ENCODE data around the gene SH3BP2. TPM values are rescaled to one million over a fixed set of nuclear protein-coding genes. Genes with fewer than 3 reads are reported as not detected.

Gene SH3BP2, protein sequence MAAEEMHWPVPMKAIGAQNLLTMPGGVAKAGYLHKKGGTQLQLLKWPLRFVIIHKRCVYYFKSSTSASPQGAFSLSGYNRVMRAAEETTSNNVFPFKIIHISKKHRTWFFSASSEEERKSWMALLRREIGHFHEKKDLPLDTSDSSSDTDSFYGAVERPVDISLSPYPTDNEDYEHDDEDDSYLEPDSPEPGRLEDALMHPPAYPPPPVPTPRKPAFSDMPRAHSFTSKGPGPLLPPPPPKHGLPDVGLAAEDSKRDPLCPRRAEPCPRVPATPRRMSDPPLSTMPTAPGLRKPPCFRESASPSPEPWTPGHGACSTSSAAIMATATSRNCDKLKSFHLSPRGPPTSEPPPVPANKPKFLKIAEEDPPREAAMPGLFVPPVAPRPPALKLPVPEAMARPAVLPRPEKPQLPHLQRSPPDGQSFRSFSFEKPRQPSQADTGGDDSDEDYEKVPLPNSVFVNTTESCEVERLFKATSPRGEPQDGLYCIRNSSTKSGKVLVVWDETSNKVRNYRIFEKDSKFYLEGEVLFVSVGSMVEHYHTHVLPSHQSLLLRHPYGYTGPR
- total RNA-seq, result 100 to 1,000 TPM in 2 of 4 donors, 10 to 100 TPM in 2; 54.8 to 208 (median 102) TPM

DNA sequence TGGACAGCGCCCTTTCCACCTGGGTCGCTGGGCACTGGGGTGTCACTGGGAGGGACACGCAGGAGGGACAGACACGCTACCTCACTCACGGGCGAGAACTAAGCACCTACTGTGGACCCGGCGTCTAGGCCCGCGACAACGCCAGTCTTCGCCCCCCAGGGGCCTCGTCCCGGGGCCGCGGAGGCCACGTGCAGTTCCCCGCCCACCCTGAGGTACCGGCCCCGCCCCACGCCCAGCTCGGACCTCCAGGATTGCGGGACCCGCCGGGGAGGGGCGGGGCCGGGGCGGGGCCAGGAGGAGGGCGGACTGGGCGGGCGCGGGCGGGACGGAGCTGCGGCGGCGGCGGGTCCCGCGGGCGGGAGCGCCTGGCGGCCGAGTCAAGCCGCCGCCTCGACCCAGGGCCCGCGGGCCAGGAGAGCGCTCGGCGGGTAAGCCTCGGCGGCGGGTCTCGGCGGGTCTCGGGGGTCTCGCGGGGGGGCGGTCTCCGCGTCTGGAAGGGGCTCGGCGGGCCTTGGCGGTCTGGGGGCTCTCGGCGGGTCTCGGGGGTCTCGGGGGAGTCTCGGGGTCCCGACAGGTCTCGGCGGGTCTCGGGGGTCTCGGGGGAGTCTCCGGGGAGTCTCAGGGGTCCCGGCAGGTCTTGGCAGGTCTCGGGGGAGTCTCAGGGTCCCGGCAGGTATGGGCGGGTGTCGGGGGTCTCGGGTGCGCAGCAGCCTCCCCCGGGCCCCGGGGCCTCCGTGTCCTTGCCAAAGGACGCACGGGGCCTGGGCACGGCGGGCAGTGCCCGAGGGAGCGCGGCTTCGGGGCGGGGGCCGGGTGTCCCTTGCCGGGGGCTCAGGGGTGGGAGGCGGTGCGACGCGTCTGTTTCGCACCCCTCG is at the start of gene SH3BP2:
Gene SH3BP2 (plus strand): TSS at position 375 of the 875 bp plus-strand sequence. CDS start 27,533 bp downstream, outside the sequence.
- peaks cover 4 to 64% (median 33%) of the 10 kb centered on the region in 4 donors for H3K4me1 ChIP-seq
- TF ChIP-seq, protein P1, sequence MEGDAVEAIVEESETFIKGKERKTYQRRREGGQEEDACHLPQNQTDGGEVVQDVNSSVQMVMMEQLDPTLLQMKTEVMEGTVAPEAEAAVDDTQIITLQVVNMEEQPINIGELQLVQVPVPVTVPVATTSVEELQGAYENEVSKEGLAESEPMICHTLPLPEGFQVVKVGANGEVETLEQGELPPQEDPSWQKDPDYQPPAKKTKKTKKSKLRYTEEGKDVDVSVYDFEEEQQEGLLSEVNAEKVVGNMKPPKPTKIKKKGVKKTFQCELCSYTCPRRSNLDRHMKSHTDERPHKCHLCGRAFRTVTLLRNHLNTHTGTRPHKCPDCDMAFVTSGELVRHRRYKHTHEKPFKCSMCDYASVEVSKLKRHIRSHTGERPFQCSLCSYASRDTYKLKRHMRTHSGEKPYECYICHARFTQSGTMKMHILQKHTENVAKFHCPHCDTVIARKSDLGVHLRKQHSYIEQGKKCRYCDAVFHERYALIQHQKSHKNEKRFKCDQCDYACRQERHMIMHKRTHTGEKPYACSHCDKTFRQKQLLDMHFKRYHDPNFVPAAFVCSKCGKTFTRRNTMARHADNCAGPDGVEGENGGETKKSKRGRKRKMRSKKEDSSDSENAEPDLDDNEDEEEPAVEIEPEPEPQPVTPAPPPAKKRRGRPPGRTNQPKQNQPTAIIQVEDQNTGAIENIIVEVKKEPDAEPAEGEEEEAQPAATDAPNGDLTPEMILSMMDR (IDR thresholded peaks at IDR 0.05), result peak in 1 of 6 experiments; percentile 31
- peak; percentile 41 to 59 for TF ChIP-seq POLR2A (IDR thresholded peaks at IDR 0.05)
- DNase-seq, result peak; percentile 75 to 91 (median 91)
- H3K36me3 ChIP-seq, result no peaks in the 10 kb centered on the region
- H3K27ac ChIP-seq, result peak within 1 kb of the TSS; percentile 72 to 83 (median 74)
- peak within 1 kb of the TSS; percentile 63 to 90 (median 73) for H3K4me3 ChIP-seq
- no peaks in the 10 kb centered on the region for H3K9me3 ChIP-seq
- no peaks in the 10 kb centered on the region for H3K27me3 ChIP-seq

DNA sequence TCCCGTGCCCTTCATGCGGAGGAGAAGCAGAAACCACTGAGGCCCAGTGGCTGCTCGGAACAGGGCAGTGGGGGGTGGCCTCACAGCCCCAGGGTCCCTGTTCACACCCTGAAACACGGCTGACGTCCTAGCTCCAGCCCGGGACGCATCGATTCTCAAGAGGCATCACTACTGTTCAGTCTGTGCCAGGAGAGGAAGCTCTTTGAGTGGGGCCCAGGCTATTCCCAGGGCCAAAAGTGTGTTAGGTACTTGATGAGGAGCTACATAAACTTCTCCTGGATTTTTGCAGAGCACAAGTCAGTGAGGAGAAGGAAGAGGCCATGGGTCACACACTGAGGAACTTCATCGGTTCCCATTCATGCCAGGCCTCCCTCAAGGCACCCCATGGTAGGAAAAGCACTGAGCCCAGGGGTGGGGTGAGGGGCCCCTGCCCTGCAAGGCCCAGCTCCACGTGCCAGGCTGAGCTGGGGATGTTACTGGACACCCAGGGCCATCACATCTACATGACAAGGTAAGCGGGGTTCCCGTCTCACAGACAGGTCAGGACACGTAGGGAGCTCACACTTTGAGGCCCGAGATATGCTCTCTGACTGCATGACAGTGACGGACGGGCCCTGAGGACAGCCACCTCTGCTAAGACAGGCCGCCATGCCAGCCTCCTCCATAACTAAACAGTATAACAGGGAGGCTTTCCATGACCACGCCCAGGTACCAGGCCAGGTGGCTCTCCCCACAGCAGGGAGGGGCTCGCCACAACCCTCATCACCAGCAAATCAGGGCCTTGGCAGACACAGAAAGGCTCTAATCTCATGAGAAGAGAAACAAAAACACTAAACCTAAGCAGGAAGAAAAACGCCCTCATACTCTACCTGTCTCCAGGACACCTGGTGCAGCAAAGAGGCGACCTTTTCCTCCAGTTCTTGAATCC is 49.1 kb upstream of the SH3BP2 start:
- DNase-seq, result peak in 1 of 3 donors; percentile 61
- H3K4me3 ChIP-seq, result no peak overlapping the region
- no peaks in the 10 kb centered on the region for H3K9me3 ChIP-seq
- peaks cover 0 to 18% (median 9%) of the 10 kb centered on the region in 4 donors for H3K4me1 ChIP-seq
- TF ChIP-seq POLR2A (IDR thresholded peaks at IDR 0.05), result no peak
- TF ChIP-seq, protein P1 (IDR thresholded peaks at IDR 0.05), result no peak
- no peaks in the 10 kb centered on the region for H3K27me3 ChIP-seq
- peaks cover 0 to 69% (median 0%) of the 10 kb centered on the region in 3 donors for H3K36me3 ChIP-seq
- H3K27ac ChIP-seq, result no peak overlapping the region

DNA sequence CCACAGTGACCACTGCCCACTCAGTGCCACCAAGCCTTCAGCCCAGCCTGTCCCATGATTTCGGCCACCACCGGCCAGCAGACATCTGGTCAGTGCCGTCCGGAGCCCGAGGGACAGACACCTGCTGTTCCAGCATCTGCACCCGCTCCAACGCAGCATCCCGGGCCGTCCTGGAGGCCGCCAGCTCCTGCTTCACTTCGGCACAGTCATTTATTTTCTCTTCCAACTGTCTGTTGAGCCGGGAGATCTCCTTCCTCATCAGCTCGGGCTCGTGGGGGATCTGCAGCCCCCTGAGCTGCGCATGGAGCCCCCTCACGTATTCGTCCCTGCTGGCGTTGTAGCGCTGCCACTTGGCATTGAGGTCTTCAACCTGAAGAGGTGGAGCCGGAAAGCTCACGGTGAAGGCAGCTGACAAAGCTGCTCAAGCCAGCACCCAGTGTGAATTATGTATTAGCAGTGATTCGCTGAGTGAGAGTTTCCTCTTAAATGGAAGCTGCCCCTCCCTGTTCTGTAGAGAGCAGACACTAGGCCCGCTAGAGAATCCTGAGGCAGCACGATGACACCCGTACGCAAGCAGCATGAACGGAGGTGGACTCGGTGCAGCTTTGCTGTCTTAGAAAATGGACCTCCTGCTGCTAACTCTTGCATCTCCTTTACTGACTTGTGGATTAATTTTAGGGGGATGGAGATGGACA is 48.2 kb upstream of the SH3BP2 start:
- peaks cover 0 to 18% (median 9%) of the 10 kb centered on the region in 4 donors for H3K4me1 ChIP-seq
- peaks cover 0 to 69% (median 0%) of the 10 kb centered on the region in 3 donors for H3K36me3 ChIP-seq
- no peaks in the 10 kb centered on the region for H3K9me3 ChIP-seq
- H3K27me3 ChIP-seq, result no peaks in the 10 kb centered on the region
- no peak for TF ChIP-seq POLR2A (IDR thresholded peaks at IDR 0.05)
- TF ChIP-seq, protein P1 (IDR thresholded peaks at IDR 0.05), result no peak
- no peak overlapping the region for H3K4me3 ChIP-seq
- peak in 1 of 3 donors; percentile 47 for DNase-seq
- no peak overlapping the region for H3K27ac ChIP-seq

DNA sequence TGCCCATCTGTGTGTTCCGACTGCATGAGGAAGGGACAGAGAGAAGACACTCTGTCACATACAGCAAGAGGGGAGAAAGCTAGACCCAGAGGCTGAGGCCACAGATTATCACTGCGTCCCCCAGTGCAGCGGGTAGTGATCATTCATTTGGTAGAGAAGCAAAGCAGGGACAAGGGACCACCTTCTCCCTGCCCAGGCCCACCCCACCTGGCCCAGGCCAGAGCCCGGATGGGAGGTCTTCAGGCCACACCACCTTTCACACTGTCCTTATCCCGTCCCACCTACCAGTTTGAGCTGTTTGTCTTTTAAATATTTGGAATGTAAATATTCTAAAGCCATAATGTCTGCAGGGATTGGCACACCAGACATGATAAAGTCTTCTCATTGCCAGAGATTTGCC is 47.4 kb upstream of the SH3BP2 start:
- H3K27ac ChIP-seq, result peak overlapping the region in 1 of 4 donors; percentile 73

More for the DNA sequence above, 47.4 kb upstream of the SH3BP2 start:
- TF ChIP-seq, protein P1 (IDR thresholded peaks at IDR 0.05), result no peak
- TF ChIP-seq POLR2A (IDR thresholded peaks at IDR 0.05), result no peak
- Histone ChIP-seq H3K9me3 (no peaks in the 10 kb centered on the region), H3K36me3 (peaks cover 0 to 69% (median 0%) of the 10 kb centered on the region in 3 donors), H3K4me3 (no peak overlapping the region), H3K4me1 (peaks cover 0 to 18% (median 10%) of the 10 kb centered on the region in 4 donors), H3K27me3 (no peaks in the 10 kb centered on the region)
- peak in 1 of 3 donors; percentile 29 for DNase-seq

All from Peyer's patch (tissue), 4 donors.